Left ventricle myocardium superior (tissue), 1 donor: Measurements from ENCODE around the gene CDK1. TPM values are rescaled to one million over a fixed set of nuclear protein-coding genes. Genes with fewer than 3 reads are reported as not detected.
A peak's percentile ranks its signal among the peaks of the same experiment; 100 is the strongest.
"Not testable (repeated sequence)": the region's sequence is repeated elsewhere in the genome, so short reads cannot be mapped to it uniquely, and the experiment has no call there.

ENCODE experiments used
- ATAC-seq: fragments of 200-7000 bp; cut with Tn5 transposase; one replicate; pipeline ENCODE4 v1.9.1; 2020; ENCODE audit warnings: mild to moderate bottlenecking, moderate library complexity
- DNase-seq: peaks from one replicate; pipeline ENCODE4 v3.0.0-alpha.2; 2020
- intact Hi-C: fragments of 100-400 bp; cut with micrococcal nuclease; formaldehyde crosslinking; loops from one replicate; pipeline ENCODE4 v1.11.0; 2022
- total RNA-seq: library from RNA; stranded (reverse); fragmentation: NEBNext Ultra II Directional; extraction: Animal tissue kit (Norgen Biotek cat#: 25700); gene quantifications from one replicate; pipeline ENCODE4 v1.2.1, GENCODE V29; 2021
- donor health status: DM: no; HTN: yes; CAD: no; lungs with severe emphysema.

The CDK1 gene
- total RNA-seq, 1 donor from 2014 or later: 2.2 TPM

- no peak for DNase-seq
- ATAC-seq: no peak
- intact Hi-C loops: no loop called here
Measured at GRCh38 chr10:60807499-60807898, 29.2 kb downstream of the CDK1 start.

- ATAC-seq (no peak), DNase-seq (no peak)
- intact Hi-C loops: no loop called here
Measured at GRCh38 chr10:60808036-60808435, 29.8 kb downstream of the CDK1 start.

GRCh38 chr10:60809157-60809556 is 30.9 kb downstream of the CDK1 start:
- no peak for ATAC-seq
- intact Hi-C loops: no loop called here

GRCh38 chr10:60810437-60811182 is 32.3 kb downstream of the CDK1 start:
- ATAC-seq (peak; percentile 99), DNase-seq (no peak)
- intact Hi-C loops: no loop called here

More at GRCh38 chr10:60809157-60809556, 30.9 kb downstream of the CDK1 start:
- DNase-seq: no peak

GRCh38 chr10:60816628-60817397 is 38.5 kb downstream of the CDK1 start:
- intact Hi-C loops: loop anchor here (5.0 kb wide), 1 partner anchor 465 kb away; no protein-coding TSS in a partner anchor
- DNase-seq: no peak
- ATAC-seq: peak; percentile 93

GRCh38 chr10:60817398-60817805 is 39.1 kb downstream of the CDK1 start:
- intact Hi-C loops: loop anchor here (5.0 kb wide), 1 partner anchor 465 kb away; no protein-coding TSS in a partner anchor
- peak; percentile 39 for ATAC-seq
- DNase-seq: no peak

- ATAC-seq: peak; percentile 26
- no peak for DNase-seq
- intact Hi-C loops: loop anchor here (2.0 to 5.0 kb wide), 2 partner anchors 145 to 464 kb away; no protein-coding TSS in a partner anchor
Measured at GRCh38 chr10:60818134-60818770, 40.0 kb downstream of the CDK1 start.

GRCh38 chr10:60819271-60819670 is 41.0 kb downstream of the CDK1 start:
- no peak for DNase-seq
- ATAC-seq: no peak
- intact Hi-C loops: loop anchor here (2.0 to 5.0 kb wide), 2 partner anchors 144 to 463 kb away; no protein-coding TSS in a partner anchor

- DNase-seq (no peak), ATAC-seq (peak; percentile 33)
- intact Hi-C loops: no loop called here
Measured at GRCh38 chr10:60820093-60820754, 41.9 kb downstream of the CDK1 start.

GRCh38 chr10:60821656-60822055 is 43.4 kb downstream of the CDK1 start:
- no peak for DNase-seq
- intact Hi-C loops: no loop called here

GRCh38 chr10:60822809-60823208 is 44.5 kb downstream of the CDK1 start:
- intact Hi-C loops: no loop called here
- ATAC-seq (no peak), DNase-seq (no peak)

More at GRCh38 chr10:60821656-60822055, 43.4 kb downstream of the CDK1 start:
- no peak for ATAC-seq

- no peak for DNase-seq
- intact Hi-C loops: no loop called here
- no peak for ATAC-seq
Measured at GRCh38 chr10:60823324-60823723, 45.0 kb downstream of the CDK1 start.

GRCh38 chr10:60825520-60825919 is 47.2 kb downstream of the CDK1 start:
- intact Hi-C loops: no loop called here
- no peak for DNase-seq

GRCh38 chr10:60827791-60828488 is 49.7 kb downstream of the CDK1 start:
- intact Hi-C loops: no loop called here
- ATAC-seq (peak; percentile 94), DNase-seq (no peak)

More at GRCh38 chr10:60825520-60825919, 47.2 kb downstream of the CDK1 start:
- no peak for ATAC-seq

GRCh38 chr10:60828489-60828852 is 50.2 kb downstream of the CDK1 start:
- no peak for DNase-seq
- intact Hi-C loops: no loop called here
- peak; percentile 24 for ATAC-seq

GRCh38 chr10:60832136-60832535 is 53.9 kb downstream of the CDK1 start:
- ATAC-seq, intact Hi-C loops, DNase-seq: not testable (repeated sequence)

- intact Hi-C loops: no loop called here
- DNase-seq: no peak
- ATAC-seq: no peak
Measured at GRCh38 chr10:60834401-60834800, 56.1 kb downstream of the CDK1 start.

GRCh38 chr10:60835049-60835448 is 56.8 kb downstream of the CDK1 start:
- DNase-seq: no peak
- intact Hi-C loops: no loop called here
- ATAC-seq: no peak

GRCh38 chr10:60841227-60841626 is 62.9 kb downstream of the CDK1 start:
- DNase-seq, ATAC-seq, intact Hi-C loops: not testable (repeated sequence)
